HL-60 (cell line): ENCODE results near the gene GMEB2.

Experiments
- DNase-seq, 2 experiments: peaks; one replicate each; pipeline ENCODE4 v3.0.0-alpha.2; 2010 to 2020; ENCODE audit warnings: low read depth in 1 of 2, low spot score in 1 of 2
- H3K27ac ChIP-seq: fragments of 250-450 bp; sonication (Bioruptor Pico); replicated peaks from 2 replicates; pipeline ENCODE4 v1.5.1; 2020; ENCODE audit warnings: mild to moderate bottlenecking, moderate library complexity
- H3K27me3 ChIP-seq: fragments of 250-450 bp; sonication (Bioruptor Pico); 2 replicates; pipeline ENCODE4 v1.5.1; 2021; ENCODE audit warnings: mild to moderate bottlenecking, moderate library complexity; ENCODE audit not compliant: insufficient read depth, poor library complexity, severe bottlenecking
- H3K4me3 ChIP-seq: replicated peaks from 2 replicates; pipeline ENCODE4 v1.5.1; 2011; ENCODE audit warnings: mild to moderate bottlenecking, control low read depth, low read length; ENCODE audit not compliant: insufficient read depth
- GABPA ChIP-seq: IDR thresholded peaks from 2 replicates; pipeline ENCODE4 v1.6.1; 2012; ENCODE audit warnings: low read depth
- POLR2AphosphoS5 ChIP-seq: IDR thresholded peaks from 2 replicates; pipeline ENCODE4 v1.6.1; 2012; ENCODE audit warnings: low read depth
- SPI1 ChIP-seq: IDR thresholded peaks from 2 replicates; pipeline ENCODE4 v1.6.1; 2012; ENCODE audit warnings: low read depth, mild to moderate bottlenecking, borderline replicate concordance
- TF ChIP-seq, protein P1 (sequence below): IDR thresholded peaks from 2 replicates; pipeline ENCODE4 v1.6.1; 2012; ENCODE audit warnings: low read depth; ENCODE audit not compliant: insufficient replicate concordance
- TF ChIP-seq, protein P2 (sequence below): IDR thresholded peaks from one replicate; pipeline ENCODE4 v1.5.1; 2011; ENCODE audit warnings: low read length, control low read depth, inconsistent platforms; ENCODE audit not compliant: insufficient read depth

GMEB2 gene

DNA sequence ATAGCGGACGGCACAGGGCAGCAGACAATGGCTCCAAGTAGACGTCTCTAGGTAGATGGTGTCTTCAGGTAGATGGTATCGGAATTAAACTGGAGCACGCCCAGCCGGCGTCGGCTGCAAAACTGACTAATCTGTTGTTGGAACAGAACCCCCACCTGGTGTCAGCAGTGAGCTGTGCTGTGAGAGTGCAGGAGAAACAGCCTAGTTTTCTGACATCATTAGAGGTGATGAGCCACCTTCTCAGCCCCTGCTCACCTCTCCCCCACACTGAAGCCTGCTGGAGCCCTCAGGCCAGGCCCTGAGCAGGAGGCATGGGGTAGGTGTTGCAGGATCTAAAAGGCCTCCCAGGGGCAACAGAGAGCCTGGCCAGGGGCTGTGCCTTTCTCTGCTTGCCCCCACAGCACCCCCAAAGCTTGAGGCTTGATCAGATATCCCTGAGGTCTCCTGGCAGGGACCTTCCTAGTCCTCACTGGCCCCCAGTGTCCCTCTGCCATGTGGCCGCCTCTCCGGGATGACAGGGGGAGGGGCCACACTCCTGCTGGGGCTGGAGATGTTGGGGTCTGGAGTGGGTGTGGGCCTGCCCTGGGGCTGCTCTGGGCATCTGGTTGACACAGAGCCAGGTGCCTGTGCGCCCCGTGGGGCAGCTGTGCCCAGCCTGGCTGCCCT lies 46.0 kb downstream of the GMEB2 start:
- DNase-seq, result peak in 1 of 2 experiments; percentile 67
- Histone ChIP-seq H3K27ac (no peak overlapping the region), H3K27me3 (peaks cover 31% of the 10 kb centered on the region), H3K4me3 (no peak overlapping the region)
- TF ChIP-seq, protein P1, sequence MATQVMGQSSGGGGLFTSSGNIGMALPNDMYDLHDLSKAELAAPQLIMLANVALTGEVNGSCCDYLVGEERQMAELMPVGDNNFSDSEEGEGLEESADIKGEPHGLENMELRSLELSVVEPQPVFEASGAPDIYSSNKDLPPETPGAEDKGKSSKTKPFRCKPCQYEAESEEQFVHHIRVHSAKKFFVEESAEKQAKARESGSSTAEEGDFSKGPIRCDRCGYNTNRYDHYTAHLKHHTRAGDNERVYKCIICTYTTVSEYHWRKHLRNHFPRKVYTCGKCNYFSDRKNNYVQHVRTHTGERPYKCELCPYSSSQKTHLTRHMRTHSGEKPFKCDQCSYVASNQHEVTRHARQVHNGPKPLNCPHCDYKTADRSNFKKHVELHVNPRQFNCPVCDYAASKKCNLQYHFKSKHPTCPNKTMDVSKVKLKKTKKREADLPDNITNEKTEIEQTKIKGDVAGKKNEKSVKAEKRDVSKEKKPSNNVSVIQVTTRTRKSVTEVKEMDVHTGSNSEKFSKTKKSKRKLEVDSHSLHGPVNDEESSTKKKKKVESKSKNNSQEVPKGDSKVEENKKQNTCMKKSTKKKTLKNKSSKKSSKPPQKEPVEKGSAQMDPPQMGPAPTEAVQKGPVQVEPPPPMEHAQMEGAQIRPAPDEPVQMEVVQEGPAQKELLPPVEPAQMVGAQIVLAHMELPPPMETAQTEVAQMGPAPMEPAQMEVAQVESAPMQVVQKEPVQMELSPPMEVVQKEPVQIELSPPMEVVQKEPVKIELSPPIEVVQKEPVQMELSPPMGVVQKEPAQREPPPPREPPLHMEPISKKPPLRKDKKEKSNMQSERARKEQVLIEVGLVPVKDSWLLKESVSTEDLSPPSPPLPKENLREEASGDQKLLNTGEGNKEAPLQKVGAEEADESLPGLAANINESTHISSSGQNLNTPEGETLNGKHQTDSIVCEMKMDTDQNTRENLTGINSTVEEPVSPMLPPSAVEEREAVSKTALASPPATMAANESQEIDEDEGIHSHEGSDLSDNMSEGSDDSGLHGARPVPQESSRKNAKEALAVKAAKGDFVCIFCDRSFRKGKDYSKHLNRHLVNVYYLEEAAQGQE, result no peak
- TF ChIP-seq, protein P2, sequence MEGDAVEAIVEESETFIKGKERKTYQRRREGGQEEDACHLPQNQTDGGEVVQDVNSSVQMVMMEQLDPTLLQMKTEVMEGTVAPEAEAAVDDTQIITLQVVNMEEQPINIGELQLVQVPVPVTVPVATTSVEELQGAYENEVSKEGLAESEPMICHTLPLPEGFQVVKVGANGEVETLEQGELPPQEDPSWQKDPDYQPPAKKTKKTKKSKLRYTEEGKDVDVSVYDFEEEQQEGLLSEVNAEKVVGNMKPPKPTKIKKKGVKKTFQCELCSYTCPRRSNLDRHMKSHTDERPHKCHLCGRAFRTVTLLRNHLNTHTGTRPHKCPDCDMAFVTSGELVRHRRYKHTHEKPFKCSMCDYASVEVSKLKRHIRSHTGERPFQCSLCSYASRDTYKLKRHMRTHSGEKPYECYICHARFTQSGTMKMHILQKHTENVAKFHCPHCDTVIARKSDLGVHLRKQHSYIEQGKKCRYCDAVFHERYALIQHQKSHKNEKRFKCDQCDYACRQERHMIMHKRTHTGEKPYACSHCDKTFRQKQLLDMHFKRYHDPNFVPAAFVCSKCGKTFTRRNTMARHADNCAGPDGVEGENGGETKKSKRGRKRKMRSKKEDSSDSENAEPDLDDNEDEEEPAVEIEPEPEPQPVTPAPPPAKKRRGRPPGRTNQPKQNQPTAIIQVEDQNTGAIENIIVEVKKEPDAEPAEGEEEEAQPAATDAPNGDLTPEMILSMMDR, result peak; percentile 55

GRCh38 chr20:63579017-63579694 lies 47.7 kb downstream of the GMEB2 start:
- Histone ChIP-seq H3K27me3 (peaks cover 41% of the 10 kb centered on the region), H3K4me3 (no peak overlapping the region), H3K27ac (no peak overlapping the region)
- no peak for DNase-seq
- TF ChIP-seq POLR2AphosphoS5, result no peak

- Histone ChIP-seq H3K27me3 (peaks cover 42% of the 10 kb centered on the region), H3K27ac (no peak overlapping the region), H3K4me3 (no peak overlapping the region)
- TF ChIP-seq, protein P2, result no peak
- no peak for TF ChIP-seq POLR2AphosphoS5
- no peak for TF ChIP-seq GABPA
- no peak for DNase-seq
Observed at GRCh38 chr20:63578224-63579016, 48.5 kb downstream of the GMEB2 start.

DNA sequence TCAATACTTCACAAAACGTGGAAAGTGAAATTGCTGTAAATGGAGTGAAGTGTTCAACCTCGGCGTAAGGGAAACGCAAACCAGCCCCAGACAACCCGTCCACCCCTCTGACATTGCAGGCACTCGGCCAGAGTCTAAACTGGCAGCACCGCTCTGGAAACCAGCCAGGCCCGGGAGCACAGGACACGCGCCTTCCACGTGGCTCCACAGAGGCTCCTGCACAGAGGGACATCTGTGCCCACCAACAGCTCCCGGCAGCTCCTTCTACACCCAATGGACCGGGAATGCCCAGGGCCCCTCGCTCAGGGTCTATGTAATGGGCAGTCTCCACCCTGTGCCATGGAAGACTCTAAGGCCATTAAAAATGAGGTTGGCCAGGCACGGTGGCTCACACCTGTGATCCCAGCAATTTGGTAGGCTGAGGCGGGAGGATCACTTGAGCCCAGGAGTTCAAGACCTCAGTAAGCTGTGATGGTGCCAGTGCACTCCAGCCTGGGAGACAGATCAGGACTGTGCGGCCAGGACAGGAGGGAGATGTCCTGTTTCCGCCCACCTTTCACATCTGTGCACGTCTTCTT lies 49.5 kb downstream of the GMEB2 start:
- TF ChIP-seq POLR2AphosphoS5, result no peak
- no peak for TF ChIP-seq GABPA
- TF ChIP-seq SPI1, result no peak
- TF ChIP-seq, protein P2, result no peak
- TF ChIP-seq, protein P1, result no peak
- H3K27me3 ChIP-seq, result peaks cover 52% of the 10 kb centered on the region
- DNase-seq, result no peak
- H3K27ac ChIP-seq, result no peak overlapping the region
- H3K4me3 ChIP-seq, result no peak overlapping the region
